Epithelial cell of esophagus (primary cell): ENCODE measurements around the gene ACSL4.
A peak's percentile ranks its signal among the peaks of the same experiment; 100 is the strongest.
"Not testable (repeated sequence)": the region's sequence is repeated elsewhere in the genome, so short reads cannot be mapped to it uniquely, and the experiment has no call there.

ENCODE experiments used
- DNase-seq: peaks from one replicate; pipeline ENCODE4 v3.0.0; 2010; ENCODE audit warnings: low read depth
- H3K4me3 ChIP-seq: 2 replicates; pipeline ENCODE4 v1.5.1; 2011; ENCODE audit warnings: mild to moderate bottlenecking, low read length, control low read depth
- CTCF ChIP-seq: IDR thresholded peaks from 2 replicates; pipeline ENCODE4 v1.5.1; 2011; ENCODE audit warnings: low read depth, mild to moderate bottlenecking, low read length, control low read depth, inconsistent platforms; ENCODE audit not compliant: insufficient read depth; ENCODE audit errors: missing control alignments

The ACSL4 gene

GRCh38 chrX:109732017-109732801, 848 bp downstream of the ACSL4 start:
- no peak for TF ChIP-seq CTCF
- peak overlapping the region; percentile 81 for H3K4me3 ChIP-seq
- DNase-seq, result peak; percentile 42

- TF ChIP-seq CTCF, result no peak
- no peak overlapping the region for H3K4me3 ChIP-seq
- DNase-seq, result no peak
Observed at GRCh38 chrX:109728173-109728535, 4.9 kb downstream of the ACSL4 start.

GRCh38 chrX:109724971-109725370, 8.1 kb downstream of the ACSL4 start:
- not testable (repeated sequence) for H3K4me3 ChIP-seq, DNase-seq

- DNase-seq, result no peak
- no peak for TF ChIP-seq CTCF
- H3K4me3 ChIP-seq, result no peak overlapping the region
Observed at GRCh38 chrX:109720947-109721346, 12.1 kb downstream of the ACSL4 start.

GRCh38 chrX:109719264-109719663, 13.8 kb downstream of the ACSL4 start:
- TF ChIP-seq CTCF, result no peak
- H3K4me3 ChIP-seq, result no peak overlapping the region
- DNase-seq, result no peak

- no peak for TF ChIP-seq CTCF
- DNase-seq, result no peak
- H3K4me3 ChIP-seq, result no peak overlapping the region
Observed at GRCh38 chrX:109716431-109717028, 16.5 kb downstream of the ACSL4 start.

GRCh38 chrX:109714340-109714958, 18.6 kb downstream of the ACSL4 start:
- peak; percentile 76 for DNase-seq
- no peak for TF ChIP-seq CTCF
- H3K4me3 ChIP-seq, result no peak overlapping the region
